HG03139 (cell line): ENCODE results near the gene CCDC186.

Experiments used
- ATAC-seq: cut with Tn5 transposase; IDR thresholded peaks from one replicate; pipeline ENCODE4 v1.9.1; 2021; ENCODE audit not compliant: unreplicated experiment

The CCDC186 gene

DNA sequence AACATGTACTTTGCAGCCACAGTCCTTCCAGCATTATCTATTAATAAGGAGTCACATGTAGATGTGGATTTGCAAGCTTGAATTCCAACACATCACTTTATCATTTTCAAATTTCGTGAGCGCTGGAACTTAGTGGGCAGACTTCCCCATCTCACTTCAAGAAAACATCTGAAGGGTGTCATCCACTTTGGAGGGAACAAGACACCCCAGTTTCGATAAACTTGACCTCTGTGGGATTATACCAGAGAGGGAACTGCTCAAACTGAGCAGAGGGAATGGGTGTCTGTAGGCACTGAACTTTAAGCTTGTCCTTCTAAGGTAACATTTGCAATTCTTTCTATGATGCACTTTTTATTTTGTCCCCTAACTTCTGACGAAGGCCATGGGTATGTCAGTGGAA, 102.8 kb downstream of the CCDC186 start:
- no peak for ATAC-seq
